Measurements from ENCODE around the gene OR2L13. TPM values are rescaled to one million over a fixed set of nuclear protein-coding genes. Genes with fewer than 3 reads are reported as not detected.

OR2L13 gene
- total and polyA plus RNA-seq, 8 donors, result not detected

- no peak for TF ChIP-seq CTCF (IDR thresholded peaks at IDR 0.05)
- no peak overlapping the region for H3K27ac ChIP-seq
- H3K4me3 ChIP-seq, result no peak overlapping the region
- H3K36me3 ChIP-seq, result no peaks in the 10 kb centered on the region
- H3K9me3 ChIP-seq, result peaks cover 0 to 66% of the 10 kb centered on the region in 2 donors
- ATAC-seq (no peak), DNase-seq (no peak)
- H3K4me1 ChIP-seq, result no peaks in the 10 kb centered on the region
- intact Hi-C loops (cut with DNase I), result no loop called here
- H3K27me3 ChIP-seq, result no peaks in the 10 kb centered on the region
Measured at GRCh38 chr1:248111157-248111556, 16.2 kb downstream of the OR2L13 start.

GRCh38 chr1:248114890-248115289 is 19.9 kb downstream of the OR2L13 start:
- intact Hi-C loops (cut with DNase I), result no loop called here
- H3K36me3 ChIP-seq, result no peaks in the 10 kb centered on the region
- no peak for TF ChIP-seq CTCF (IDR thresholded peaks at IDR 0.05)
- ATAC-seq (no peak), DNase-seq (no peak)
- peaks cover 0 to 36% of the 10 kb centered on the region in 2 donors for H3K9me3 ChIP-seq
- H3K27ac ChIP-seq, result no peak overlapping the region
- H3K4me3 ChIP-seq, result no peak overlapping the region
- no peaks in the 10 kb centered on the region for H3K4me1 ChIP-seq
- no peaks in the 10 kb centered on the region for H3K27me3 ChIP-seq

GRCh38 chr1:248127653-248128052 is 32.7 kb downstream of the OR2L13 start:
- no peak for TF ChIP-seq CTCF (IDR thresholded peaks at IDR 0.05)
- Histone ChIP-seq H3K4me1 (no peaks in the 10 kb centered on the region), H3K27me3 (no peaks in the 10 kb centered on the region), H3K27ac (no peak overlapping the region), H3K4me3 (no peak overlapping the region), H3K36me3 (no peaks in the 10 kb centered on the region), H3K9me3 (peaks cover 0 to 39% of the 10 kb centered on the region in 2 donors)
- ATAC-seq (no peak), DNase-seq (no peak)
- intact Hi-C loops (cut with DNase I), result no loop called here

GRCh38 chr1:248136811-248137210 is 41.8 kb downstream of the OR2L13 start:
- no peak for TF ChIP-seq CTCF (IDR thresholded peaks at IDR 0.05)
- Histone ChIP-seq H3K27me3 (no peaks in the 10 kb centered on the region), H3K36me3 (no peaks in the 10 kb centered on the region), H3K27ac (no peak overlapping the region), H3K4me3 (no peak overlapping the region), H3K4me1 (no peaks in the 10 kb centered on the region), H3K9me3 (peaks cover 0 to 10% of the 10 kb centered on the region in 2 donors)
- ATAC-seq, result no peak
- intact Hi-C loops (cut with DNase I), result no loop called here
- peak in 1 of 4 donors; percentile 70 for DNase-seq

- H3K27ac ChIP-seq, result no peak overlapping the region
- ATAC-seq (no peak), DNase-seq (no peak)
- no peak overlapping the region for H3K4me3 ChIP-seq
- no peaks in the 10 kb centered on the region for H3K27me3 ChIP-seq
- no peaks in the 10 kb centered on the region for H3K36me3 ChIP-seq
- no peak for TF ChIP-seq CTCF (IDR thresholded peaks at IDR 0.05)
- intact Hi-C loops (cut with DNase I), result no loop called here
- H3K4me1 ChIP-seq, result no peaks in the 10 kb centered on the region
- peaks cover 0 to 5% of the 10 kb centered on the region in 2 donors for H3K9me3 ChIP-seq
Measured at GRCh38 chr1:248140846-248141245, 45.9 kb downstream of the OR2L13 start.

Measured in left lung (tissue), 10 donors.